HG03139 (cell line): ENCODE measurements around the gene IQGAP1.
"Not testable (repeated sequence)": the region's sequence is repeated elsewhere in the genome, so short reads cannot be mapped to it uniquely, and the experiment has no call there.

ENCODE experiments used
- ATAC-seq: cut with Tn5 transposase; IDR thresholded peaks from one replicate; pipeline ENCODE4 v1.9.1; 2021; ENCODE audit not compliant: unreplicated experiment

IQGAP1 gene

GRCh38 chr15:90478846-90479481, 90.9 kb downstream of the IQGAP1 start:
- ATAC-seq, result no peak

GRCh38 chr15:90479656-90480055, 91.6 kb downstream of the IQGAP1 start:
- ATAC-seq, result no peak

- no peak for ATAC-seq
These were observed 93.0 kb downstream of the IQGAP1 start for GRCh38 chr15:90481023-90481422.

- no peak for ATAC-seq
These were observed 94.3 kb downstream of the IQGAP1 start for GRCh38 chr15:90482124-90483011.

GRCh38 chr15:90483012-90483307, 94.9 kb downstream of the IQGAP1 start:
- ATAC-seq, result no peak

GRCh38 chr15:90483637-90484036, 95.6 kb downstream of the IQGAP1 start:
- no peak for ATAC-seq

GRCh38 chr15:90487186-90487585, 99.1 kb downstream of the IQGAP1 start:
- ATAC-seq, result no peak

GRCh38 chr15:90489514-90489913, 101.5 kb downstream of the IQGAP1 start:
- ATAC-seq, result no peak

GRCh38 chr15:90489944-90490343, 101.9 kb downstream of the IQGAP1 start:
- ATAC-seq, result no peak

- ATAC-seq, result no peak
These were observed 105.6 kb downstream of the IQGAP1 start for GRCh38 chr15:90493647-90494046.

GRCh38 chr15:90495067-90495466, 107.0 kb downstream of the IQGAP1 start:
- ATAC-seq, result no peak

GRCh38 chr15:90496791-90497190, 108.7 kb downstream of the IQGAP1 start:
- no peak for ATAC-seq

GRCh38 chr15:90497376-90497775, 109.3 kb downstream of the IQGAP1 start:
- no peak for ATAC-seq

GRCh38 chr15:90497912-90498311, 109.9 kb downstream of the IQGAP1 start:
- ATAC-seq, result no peak

GRCh38 chr15:90500171-90500570, 112.1 kb downstream of the IQGAP1 start:
- no peak for ATAC-seq

GRCh38 chr15:90501898-90502297, 113.9 kb downstream of the IQGAP1 start:
- ATAC-seq, result no peak

GRCh38 chr15:90510781-90511180, 122.7 kb downstream of the IQGAP1 start:
- not testable (repeated sequence) for ATAC-seq

- not testable (repeated sequence) for ATAC-seq
These were observed 123.2 kb downstream of the IQGAP1 start for GRCh38 chr15:90511211-90511618.

GRCh38 chr15:90512276-90512675, 124.2 kb downstream of the IQGAP1 start:
- ATAC-seq, result no peak

GRCh38 chr15:90512981-90513380, 124.9 kb downstream of the IQGAP1 start:
- ATAC-seq, result no peak

GRCh38 chr15:90513448-90513847, 125.4 kb downstream of the IQGAP1 start:
- no peak for ATAC-seq

- ATAC-seq, result not testable (repeated sequence)
These were observed 125.9 kb downstream of the IQGAP1 start for GRCh38 chr15:90513893-90514292.
